Common myeloid progenitor, CD34-positive (primary cell): Measurements from ENCODE around the gene SLC45A3.

Source experiments
- CTCF ChIA-PET: fragments of 350-600 bp; sonication (Branson Sonifier 250); formaldehyde crosslinking; loops from one replicate; lab custom pipeline; 2021; ENCODE audit warnings: antibody characterized with exemption; lab: Charles Lee
- POLR2A ChIA-PET: fragments of 350-600 bp; sonication (Branson Sonifier 250); formaldehyde crosslinking; loops from one replicate; lab custom pipeline; 2021; ENCODE audit warnings: antibody characterized with exemption; lab: Charles Lee
- DNase-seq, 3 donors: peaks; one replicate each; pipeline versions ENCODE4 v3.0.0 to v3.0.0-alpha.2; 2013
- H3K27ac ChIP-seq, 2 experiments: 1 replicate in 1 of 2; 2 replicates in 1 of 2; pipeline ENCODE4 v1.7.0; 2013; ENCODE audit warnings: inconsistent platforms in 2 of 2, low read length in 2 of 2, mild to moderate bottlenecking in 2 of 2, low read depth in 1 of 2, moderate library complexity in 1 of 2; ENCODE audit not compliant: severe bottlenecking in 2 of 2, insufficient read depth in 1 of 2, poor library complexity in 1 of 2
- H3K27me3 ChIP-seq, 5 experiments: replicated peaks in 2 of 5; 1 replicate in 3 of 5; 2 replicates in 2 of 5; pipeline versions ENCODE4 v1.6.1 to v1.7.0; 2013; ENCODE audit warnings: low read length in 4 of 5, mild to moderate bottlenecking in 2 of 5, moderate library complexity in 2 of 5, inconsistent platforms in 1 of 5; ENCODE audit not compliant: insufficient read depth in 5 of 5, control insufficient read depth in 4 of 5
- H3K36me3 ChIP-seq, 4 experiments: 1 replicate in 2 of 4; 2 replicates in 2 of 4; pipeline versions ENCODE4 v1.6.1 to v1.7.0; 2013; ENCODE audit warnings: low read length in 3 of 4, control low read depth in 1 of 4, mild to moderate bottlenecking in 1 of 4; ENCODE audit not compliant: control insufficient read depth in 4 of 4, insufficient read depth in 4 of 4
- H3K4me1 ChIP-seq, 4 experiments: 1 replicate in 3 of 4; 2 replicates in 1 of 4; pipeline versions ENCODE4 v1.6.1 to v1.7.1; 2013; ENCODE audit warnings: low read length in 3 of 4, mild to moderate bottlenecking in 3 of 4, control low read depth in 1 of 4, inconsistent platforms in 1 of 4, moderate library complexity in 1 of 4; ENCODE audit not compliant: control insufficient read depth in 4 of 4, insufficient read depth in 4 of 4; ENCODE audit errors: control extremely low read depth in 1 of 4
- H3K4me3 ChIP-seq, 7 experiments: 1 replicate in 4 of 7; 2 replicates in 3 of 7; pipeline versions ENCODE4 v1.5.1 to v1.7.0; 2013; ENCODE audit warnings: mild to moderate bottlenecking in 7 of 7, low read length in 6 of 7, moderate library complexity in 6 of 7, inconsistent platforms in 2 of 7, low read depth in 2 of 7, control low read depth in 1 of 7; ENCODE audit not compliant: insufficient read depth in 4 of 7, control insufficient read depth in 1 of 7; ENCODE audit errors: extremely low read depth in 1 of 7
- H3K9me3 ChIP-seq, 5 experiments: 1 replicate in 4 of 5; 2 replicates in 1 of 5; pipeline versions ENCODE4 v1.6.1 to v1.7.1; 2013; ENCODE audit warnings: low read length in 4 of 5, mild to moderate bottlenecking in 2 of 5, inconsistent platforms in 1 of 5, low read depth in 1 of 5, moderate library complexity in 1 of 5; ENCODE audit not compliant: control insufficient read depth in 4 of 5, insufficient read depth in 2 of 5; ENCODE audit errors: control extremely low read depth in 1 of 5
- WGBS: methylation state at CpG from one replicate; pipeline ENCODE4 v1.1.5; 2013; ENCODE audit not compliant: insufficient coverage; 5-methylcytosine and 5-hydroxymethylcytosine counted together

The SLC45A3 gene

DNA sequence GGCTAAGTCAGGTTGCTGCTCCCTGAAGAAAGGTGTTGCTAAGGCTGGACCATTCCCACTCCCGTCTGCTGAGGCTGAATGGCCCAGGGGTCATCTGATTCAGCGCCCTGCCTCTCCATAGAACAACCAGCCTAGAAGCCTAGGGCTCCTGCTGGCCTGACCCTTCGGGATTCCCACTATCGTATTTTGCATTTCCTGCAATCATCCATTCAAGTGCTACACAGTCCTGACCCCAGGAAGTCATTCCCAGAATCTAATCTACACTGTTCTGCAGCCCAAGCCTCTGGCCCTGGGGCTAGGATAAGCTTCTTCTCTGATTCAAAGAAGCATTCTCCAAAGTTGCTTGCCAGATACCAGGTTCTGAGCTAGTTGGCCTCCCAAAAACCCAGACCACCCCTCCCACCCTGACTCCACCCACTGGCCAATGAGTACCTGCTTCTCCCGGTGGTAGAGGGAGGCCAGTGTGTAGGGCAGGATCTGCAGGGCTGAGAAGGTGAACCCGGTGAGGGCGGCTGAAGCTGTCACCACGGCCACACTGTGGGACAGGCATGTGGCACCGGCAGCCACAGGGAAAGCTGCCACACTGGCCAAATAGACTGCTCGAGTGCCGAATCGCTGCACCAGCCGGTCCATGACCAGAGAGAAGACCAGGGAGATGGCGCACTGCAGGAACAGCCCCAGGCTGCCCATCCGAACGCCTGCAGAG lies 18.7 kb downstream of the SLC45A3 start:
- H3K36me3 ChIP-seq, result peaks cover 3 to 53% (median 28%) of the 10 kb centered on the region in 4 experiments
- no peaks in the 10 kb centered on the region for H3K27me3 ChIP-seq
- WGBS, result 96% methylated on average over 16 of the region's 16 CpGs
- no peak for DNase-seq
- ChIA-PET POLR2A (interaction anchor here (0.5 kb wide), 1 partner anchor 44 kb away, joined by 4 read pairs; no protein-coding TSS in a partner anchor), CTCF (interaction anchor here (1.8 to 32.2 kb wide), 9 partner anchors 8 to 316 kb away, joined by 6 to 1013 read pairs (median 59); partner anchors contain the start of gene SLC45A3)
- no peak overlapping the region for H3K4me3 ChIP-seq
- H3K9me3 ChIP-seq, result no peaks in the 10 kb centered on the region
- H3K4me1 ChIP-seq, result peaks cover 0 to 52% (median 48%) of the 10 kb centered on the region in 4 experiments
- no peak overlapping the region for H3K27ac ChIP-seq

DNA sequence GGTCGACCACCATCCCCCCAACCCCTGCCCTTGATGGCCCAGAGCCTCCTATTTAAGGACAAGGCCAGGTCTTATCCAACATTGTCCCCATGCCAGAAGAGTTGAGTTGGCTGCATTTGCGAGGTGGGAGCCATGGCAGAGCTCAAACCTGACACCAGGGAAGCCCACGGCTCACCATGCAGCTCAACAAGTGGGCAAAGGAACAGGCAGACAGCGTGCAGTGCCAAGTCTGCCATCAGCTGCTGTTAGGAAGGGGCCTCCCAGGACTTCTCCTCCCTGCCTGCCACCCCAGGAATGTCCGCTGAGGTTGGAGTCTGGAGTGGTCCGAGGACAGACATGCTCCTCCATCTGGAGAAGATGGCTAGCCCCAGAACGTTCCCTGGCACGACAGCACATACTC lies 19.9 kb downstream of the SLC45A3 start:
- no peak for DNase-seq
- peaks cover 0 to 40% (median 36%) of the 10 kb centered on the region in 4 experiments for H3K4me1 ChIP-seq
- WGBS, result 79% methylated on average over 6 of the region's 8 CpGs
- POLR2A ChIA-PET, result interaction anchor here (0.5 to 0.8 kb wide), 2 partner anchors 14 to 51 kb away, joined by 3 read pairs; no protein-coding TSS in a partner anchor
- peaks cover 6 to 53% (median 30%) of the 10 kb centered on the region in 4 experiments for H3K36me3 ChIP-seq
- H3K27me3 ChIP-seq, result no peaks in the 10 kb centered on the region
- H3K27ac ChIP-seq, result no peak overlapping the region
- H3K4me3 ChIP-seq, result no peak overlapping the region
- CTCF ChIA-PET, result interaction anchor here (0.8 to 32.2 kb wide), 21 partner anchors 9 to 437 kb away, joined by 3 to 1013 read pairs (median 13); partner anchors contain the start of gene SLC45A3
- H3K9me3 ChIP-seq, result no peaks in the 10 kb centered on the region

DNA sequence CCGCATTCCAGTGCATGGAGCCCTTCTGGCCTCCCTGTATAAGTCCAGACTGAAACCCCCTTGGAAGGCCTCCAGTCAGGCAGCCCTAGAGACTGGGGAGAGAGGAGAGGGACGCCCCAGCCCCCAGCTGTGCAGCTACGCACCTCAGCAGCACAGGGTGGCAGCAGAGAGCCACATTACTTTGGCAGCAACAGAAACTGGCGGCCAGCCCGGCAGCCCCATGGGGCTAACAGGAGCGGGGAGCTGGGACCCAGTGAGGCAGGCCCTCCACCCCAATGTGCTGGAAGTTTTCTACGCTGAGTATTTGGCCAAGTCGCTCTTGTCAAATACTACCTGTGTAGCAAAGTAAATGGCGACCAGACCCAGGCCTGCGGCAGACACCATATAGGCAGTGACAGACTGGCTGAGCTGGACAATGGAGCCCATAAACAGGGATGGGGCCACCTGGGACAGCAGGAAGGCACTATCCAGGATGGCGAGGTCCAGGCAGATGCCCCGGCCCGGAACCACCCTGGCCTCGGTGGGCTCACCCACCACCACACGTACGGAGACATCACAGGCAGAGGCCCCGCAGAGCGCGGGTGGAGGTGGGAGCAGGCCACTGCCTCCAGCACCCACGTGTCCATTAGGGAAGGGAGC lies 21.2 kb downstream of the SLC45A3 start:
- no peak overlapping the region for H3K27ac ChIP-seq
- peaks cover 0 to 27% (median 23%) of the 10 kb centered on the region in 4 experiments for H3K4me1 ChIP-seq
- 63% methylated on average over 18 of the region's 20 CpGs for WGBS
- DNase-seq, result peak; percentile 69 to 81 (median 75)
- POLR2A ChIA-PET, result interaction anchor here (1.0 to 1.3 kb wide), 2 partner anchors 22 to 52 kb away, joined by 3 read pairs; no protein-coding TSS in a partner anchor
- H3K4me3 ChIP-seq, result no peak overlapping the region
- no peaks in the 10 kb centered on the region for H3K27me3 ChIP-seq
- peaks cover 6 to 55% (median 32%) of the 10 kb centered on the region in 4 experiments for H3K36me3 ChIP-seq
- no peaks in the 10 kb centered on the region for H3K9me3 ChIP-seq
- CTCF ChIA-PET, result interaction anchor here (0.5 to 32.2 kb wide), 45 partner anchors 9 to 438 kb away, joined by 3 to 1013 read pairs (median 5); partner anchors contain the start of genes ELK4 and SLC45A3

DNA sequence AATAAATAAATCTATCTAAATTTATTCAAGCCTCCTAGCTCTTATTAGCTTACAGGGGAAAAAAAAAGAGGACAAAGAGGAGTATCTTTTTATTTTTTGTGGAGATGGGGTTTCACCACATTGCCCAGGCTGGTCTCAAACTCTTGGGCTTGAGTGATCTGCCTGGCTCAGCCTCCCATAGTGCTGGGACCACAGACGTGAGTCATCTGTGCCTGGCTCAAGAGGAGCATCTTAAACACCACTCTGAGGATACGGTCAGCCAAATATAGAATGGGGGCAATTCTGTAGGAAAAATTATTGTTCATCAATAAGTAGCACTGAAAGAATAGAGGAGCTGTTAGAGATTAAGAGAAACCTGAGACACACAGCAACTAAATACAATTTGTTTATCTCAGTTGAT lies 24.1 kb downstream of the SLC45A3 start:
- Histone ChIP-seq H3K27ac (no peak overlapping the region), H3K36me3 (peaks cover 3 to 33% (median 19%) of the 10 kb centered on the region in 4 experiments), H3K4me3 (no peak overlapping the region), H3K27me3 (no peaks in the 10 kb centered on the region), H3K4me1 (peaks cover 0 to 22% (median 19%) of the 10 kb centered on the region in 4 experiments), H3K9me3 (no peaks in the 10 kb centered on the region)
- ChIA-PET POLR2A (no interaction called here), CTCF (interaction anchor here (1.1 to 32.2 kb wide), 14 partner anchors 13 to 167 kb away, joined by 3 to 1013 read pairs (median 21); partner anchors contain the start of gene ELK4)
- DNase-seq, result no peak
- WGBS, result 100% methylated on average over 1 of the region's 2 CpGs

DNA sequence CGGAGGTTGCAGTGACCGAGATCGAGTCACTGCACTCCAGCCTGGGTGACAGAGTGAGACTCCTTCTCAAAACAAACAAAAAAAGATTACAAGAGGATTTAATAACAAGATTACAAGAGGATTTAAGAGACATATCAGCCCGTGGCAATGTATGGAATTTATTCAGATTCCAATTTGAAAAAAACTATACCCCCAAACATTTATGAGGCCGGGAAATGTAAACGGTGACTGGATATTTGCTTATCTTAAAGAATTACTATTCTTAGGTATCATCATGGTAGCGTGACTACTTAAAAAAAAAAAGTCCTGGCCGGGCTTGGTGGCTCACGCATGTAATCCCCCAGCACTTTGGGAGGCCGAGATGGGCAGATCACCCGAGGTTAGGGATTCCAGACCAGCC lies 27.3 kb downstream of the SLC45A3 start:
- ChIA-PET POLR2A (interaction anchor here (0.6 kb wide), 1 partner anchor 32 kb away, joined by 3 read pairs; no protein-coding TSS in a partner anchor), CTCF (interaction anchor here (7.1 to 32.2 kb wide), 3 partner anchors 21 to 58 kb away, joined by 48 to 1013 read pairs (median 253); partner anchors contain the start of gene ELK4)
- WGBS, result 96% methylated on average over 5 of the region's 11 CpGs
- no peak for DNase-seq
- H3K27ac ChIP-seq, result no peak overlapping the region
- H3K36me3 ChIP-seq, result peaks cover 5 to 24% (median 13%) of the 10 kb centered on the region in 4 experiments
- H3K27me3 ChIP-seq, result no peaks in the 10 kb centered on the region
- no peak overlapping the region for H3K4me3 ChIP-seq
- H3K9me3 ChIP-seq, result no peaks in the 10 kb centered on the region
- no peaks in the 10 kb centered on the region for H3K4me1 ChIP-seq

DNA sequence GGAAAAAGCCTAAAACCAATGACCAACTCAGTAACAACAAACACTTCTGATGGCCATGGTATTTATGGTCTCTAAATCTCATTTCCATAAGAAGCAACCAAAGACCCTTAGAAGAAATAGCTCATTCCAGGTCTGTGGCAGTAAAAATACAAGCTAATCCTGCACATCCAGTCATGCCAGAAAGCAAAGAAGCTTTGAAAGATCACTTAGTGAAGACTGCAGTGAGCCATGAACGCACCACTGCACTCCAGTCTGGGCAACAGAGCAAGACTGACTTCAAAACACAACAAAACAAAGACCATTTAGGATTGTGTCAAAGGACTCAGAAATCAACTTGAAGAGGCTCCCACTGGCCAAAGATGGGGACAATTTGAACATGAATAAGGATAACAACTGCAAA lies 30.1 kb downstream of the SLC45A3 start:
- Histone ChIP-seq H3K4me1 (no peaks in the 10 kb centered on the region), H3K4me3 (no peak overlapping the region), H3K27ac (no peak overlapping the region), H3K36me3 (peaks cover 2 to 29% (median 11%) of the 10 kb centered on the region in 4 experiments), H3K9me3 (no peaks in the 10 kb centered on the region), H3K27me3 (no peaks in the 10 kb centered on the region)
- CTCF ChIA-PET, result interaction anchor here (1.0 to 2.1 kb wide), 4 partner anchors 9 to 62 kb away, joined by 3 to 16 read pairs (median 5); no protein-coding TSS in a partner anchor
- no CpG with 5 or more reads among the region's 1 CpG for WGBS
- DNase-seq, result no peak
- POLR2A ChIA-PET, result interaction anchor here (0.7 kb wide), 1 partner anchor 37 kb away, joined by 3 read pairs; no protein-coding TSS in a partner anchor
